Progenitor cell of endocrine pancreas (in vitro differentiated cells): Measurements from ENCODE around the gene MFAP5. TPM values are rescaled to one million over a fixed set of nuclear protein-coding genes. Genes with fewer than 3 reads are reported as not detected.

Experiments
- DNase-seq: peaks from one replicate; pipeline ENCODE4 v3.0.0; 2021; ENCODE audit warnings: low spot score; ENCODE audit not compliant: unreplicated experiment
- H3K27ac Mint-ChIP-seq: 2 replicates; pipeline ENCODE4 v1.8.0; 2021; ENCODE audit warnings: mild to moderate bottlenecking, moderate library complexity, mixed read lengths
- H3K27me3 Mint-ChIP-seq: 2 replicates; pipeline ENCODE4 v1.8.0; 2021; ENCODE audit warnings: mixed read lengths
- H3K36me3 Mint-ChIP-seq: 2 replicates; pipeline ENCODE4 v1.8.0; 2022; ENCODE audit warnings: mixed read lengths; ENCODE audit not compliant: insufficient read depth
- H3K4me1 Mint-ChIP-seq: 2 replicates; pipeline ENCODE4 v1.8.0; 2021; ENCODE audit warnings: low read depth, mixed read lengths
- H3K4me3 Mint-ChIP-seq: 2 replicates; pipeline ENCODE4 v1.8.0; 2021; ENCODE audit warnings: low read depth, mild to moderate bottlenecking, moderate library complexity, mixed read lengths
- H3K9me3 Mint-ChIP-seq: 2 replicates; pipeline ENCODE4 v1.8.0; 2021; ENCODE audit warnings: low read depth, mixed read lengths
- CTCF ChIP-seq: fragments of 200-600 bp; sonication (generic); IDR thresholded peaks from one replicate; pipeline ENCODE4 v1.5.0; 2021; ENCODE audit warnings: antibody characterized with exemption, mild to moderate bottlenecking; ENCODE audit not compliant: unreplicated experiment
- total RNA-seq: library from RNA; stranded (reverse); gene quantifications from 2 replicates; pipeline ENCODE4 v1.2.1, GENCODE V29; 2021

MFAP5 gene
- total RNA-seq, 1 donor from 2014 or later, result not detected

- Mint-ChIP-seq H3K9me3 (peaks cover 4% of the 10 kb centered on the region), H3K4me3 (peak overlapping the region; percentile 28), H3K36me3 (peaks cover 2% of the 10 kb centered on the region), H3K27ac (peak overlapping the region; percentile 90), H3K4me1 (peaks cover 17% of the 10 kb centered on the region), H3K27me3 (no peaks in the 10 kb centered on the region)
- no peak for DNase-seq
- TF ChIP-seq CTCF, result no peak
Measured at GRCh38 chr12:8681129-8681884, 18.7 kb upstream of the MFAP5 start.

- Mint-ChIP-seq H3K4me3 (no peak overlapping the region), H3K27me3 (no peaks in the 10 kb centered on the region), H3K27ac (no peak overlapping the region), H3K36me3 (peaks cover 2% of the 10 kb centered on the region), H3K4me1 (peaks cover 23% of the 10 kb centered on the region), H3K9me3 (peaks cover 4% of the 10 kb centered on the region)
- no peak for TF ChIP-seq CTCF
- no peak for DNase-seq
Measured at GRCh38 chr12:8680533-8680932, 17.9 kb upstream of the MFAP5 start.

GRCh38 chr12:8678661-8679111, 16.1 kb upstream of the MFAP5 start:
- peaks cover 27% of the 10 kb centered on the region for H3K4me1 Mint-ChIP-seq
- peaks cover 3% of the 10 kb centered on the region for H3K9me3 Mint-ChIP-seq
- no peak for TF ChIP-seq CTCF
- no peaks in the 10 kb centered on the region for H3K27me3 Mint-ChIP-seq
- peaks cover 2% of the 10 kb centered on the region for H3K36me3 Mint-ChIP-seq
- no peak overlapping the region for H3K4me3 Mint-ChIP-seq
- peak overlapping the region; percentile 25 for H3K27ac Mint-ChIP-seq
- DNase-seq, result no peak

GRCh38 chr12:8677362-8677761, 14.7 kb upstream of the MFAP5 start:
- no peaks in the 10 kb centered on the region for H3K27me3 Mint-ChIP-seq
- H3K36me3 Mint-ChIP-seq, result peaks cover 2% of the 10 kb centered on the region
- peak overlapping the region; percentile 20 for H3K27ac Mint-ChIP-seq
- no peak overlapping the region for H3K4me3 Mint-ChIP-seq
- TF ChIP-seq CTCF, result no peak
- peaks cover 4% of the 10 kb centered on the region for H3K9me3 Mint-ChIP-seq
- no peak for DNase-seq
- H3K4me1 Mint-ChIP-seq, result peaks cover 27% of the 10 kb centered on the region

- H3K4me1 Mint-ChIP-seq, result peaks cover 22% of the 10 kb centered on the region
- no peak for DNase-seq
- H3K36me3 Mint-ChIP-seq, result peaks cover 2% of the 10 kb centered on the region
- H3K9me3 Mint-ChIP-seq, result peaks cover 10% of the 10 kb centered on the region
- H3K27ac Mint-ChIP-seq, result peak overlapping the region; percentile 35
- H3K4me3 Mint-ChIP-seq, result no peak overlapping the region
- no peak for TF ChIP-seq CTCF
- H3K27me3 Mint-ChIP-seq, result no peaks in the 10 kb centered on the region
Measured at GRCh38 chr12:8676651-8677050, 14.0 kb upstream of the MFAP5 start.
